ENCODE results near the gene DLG5. TPM values are rescaled to one million over a fixed set of nuclear protein-coding genes. Genes with fewer than 3 reads are reported as not detected.

DLG5 gene
- total and polyA plus RNA-seq, 8 donors: 11.3 to 19.4 (median 13.5) TPM

GRCh38 chr10:77907462-77907861, 19.1 kb downstream of the DLG5 start:
- H3K27me3 ChIP-seq: no peaks in the 10 kb centered on the region
- 90 to 91% methylated on average over 3 of the region's 3 CpGs for WGBS, 2 donors
- H3K4me3 ChIP-seq: no peak overlapping the region
- intact Hi-C loops (cut with DNase I): no loop called here
- no peaks in the 10 kb centered on the region for H3K9me3 ChIP-seq
- TF ChIP-seq, protein P1, sequence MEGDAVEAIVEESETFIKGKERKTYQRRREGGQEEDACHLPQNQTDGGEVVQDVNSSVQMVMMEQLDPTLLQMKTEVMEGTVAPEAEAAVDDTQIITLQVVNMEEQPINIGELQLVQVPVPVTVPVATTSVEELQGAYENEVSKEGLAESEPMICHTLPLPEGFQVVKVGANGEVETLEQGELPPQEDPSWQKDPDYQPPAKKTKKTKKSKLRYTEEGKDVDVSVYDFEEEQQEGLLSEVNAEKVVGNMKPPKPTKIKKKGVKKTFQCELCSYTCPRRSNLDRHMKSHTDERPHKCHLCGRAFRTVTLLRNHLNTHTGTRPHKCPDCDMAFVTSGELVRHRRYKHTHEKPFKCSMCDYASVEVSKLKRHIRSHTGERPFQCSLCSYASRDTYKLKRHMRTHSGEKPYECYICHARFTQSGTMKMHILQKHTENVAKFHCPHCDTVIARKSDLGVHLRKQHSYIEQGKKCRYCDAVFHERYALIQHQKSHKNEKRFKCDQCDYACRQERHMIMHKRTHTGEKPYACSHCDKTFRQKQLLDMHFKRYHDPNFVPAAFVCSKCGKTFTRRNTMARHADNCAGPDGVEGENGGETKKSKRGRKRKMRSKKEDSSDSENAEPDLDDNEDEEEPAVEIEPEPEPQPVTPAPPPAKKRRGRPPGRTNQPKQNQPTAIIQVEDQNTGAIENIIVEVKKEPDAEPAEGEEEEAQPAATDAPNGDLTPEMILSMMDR (IDR thresholded peaks at IDR 0.05): no peak
- H3K4me1 ChIP-seq: peaks cover 3 to 10% (median 9%) of the 10 kb centered on the region in 3 donors
- H3K36me3 ChIP-seq: no peaks in the 10 kb centered on the region
- no peak overlapping the region for H3K27ac ChIP-seq
- no peak for FAIRE-seq
- no peak for DNase-seq
- ATAC-seq: no peak

- DNase-seq: no peak
- no peak overlapping the region for H3K4me3 ChIP-seq
- FAIRE-seq: no peak
- H3K27me3 ChIP-seq: no peaks in the 10 kb centered on the region
- peak in 1 of 4 donors; percentile 17 for ATAC-seq
- no peaks in the 10 kb centered on the region for H3K36me3 ChIP-seq
- no peak overlapping the region for H3K27ac ChIP-seq
- TF ChIP-seq, protein P1 (IDR thresholded peaks at IDR 0.05): no peak
- 80 to 90% methylated on average over 5 of the region's 5 CpGs for WGBS, 2 donors
- intact Hi-C loops (cut with DNase I): no loop called here
- no peaks in the 10 kb centered on the region for H3K9me3 ChIP-seq
- peaks cover 3 to 9% (median 9%) of the 10 kb centered on the region in 3 donors for H3K4me1 ChIP-seq
These were observed 19.6 kb downstream of the DLG5 start for GRCh38 chr10:77906951-77907421.

GRCh38 chr10:77905781-77906180, 20.8 kb downstream of the DLG5 start:
- H3K27me3 ChIP-seq: no peaks in the 10 kb centered on the region
- intact Hi-C loops (cut with DNase I): no loop called here
- H3K4me3 ChIP-seq: no peak overlapping the region
- H3K36me3 ChIP-seq: no peaks in the 10 kb centered on the region
- 50 to 55% methylated on average over 1 of the region's 1 CpG for WGBS, 2 donors
- H3K4me1 ChIP-seq: peaks cover 3 to 9% (median 9%) of the 10 kb centered on the region in 3 donors
- TF ChIP-seq, protein P1 (IDR thresholded peaks at IDR 0.05): no peak
- ATAC-seq: no peak
- no peak for FAIRE-seq
- no peak for DNase-seq
- no peak overlapping the region for H3K27ac ChIP-seq
- no peaks in the 10 kb centered on the region for H3K9me3 ChIP-seq

GRCh38 chr10:77905086-77905748, 21.3 kb downstream of the DLG5 start:
- DNase-seq (no peak), ATAC-seq (no peak), FAIRE-seq (no peak)
- Histone ChIP-seq H3K4me3 (no peak overlapping the region), H3K9me3 (no peaks in the 10 kb centered on the region), H3K27me3 (no peaks in the 10 kb centered on the region), H3K36me3 (no peaks in the 10 kb centered on the region), H3K27ac (no peak overlapping the region), H3K4me1 (peaks cover 3 to 9% (median 9%) of the 10 kb centered on the region in 3 donors)
- intact Hi-C loops (cut with DNase I): no loop called here
- WGBS, 2 donors: 79 to 84% methylated on average over 9 of the region's 9 CpGs
- TF ChIP-seq, protein P1 (IDR thresholded peaks at IDR 0.05): no peak

Data from pancreas (tissue), 10 donors.